IMR-90 (cell line): Measurements from ENCODE around the gene RADIL.

Source experiments
- POLR2A ChIP-seq: IDR thresholded peaks from 2 replicates; pipeline ENCODE4 v1.6.1; 2012; ENCODE audit warnings: mild to moderate bottlenecking, low read depth, low read length
- RFX5 ChIP-seq: IDR thresholded peaks from 2 replicates; pipeline ENCODE4 v1.8.0; 2012; ENCODE audit warnings: low read depth, mild to moderate bottlenecking, low read length, moderate library complexity
- TF ChIP-seq, protein P1 (sequence below): fragments of 150-350 bp; IDR thresholded peaks from 2 replicates; pipeline ENCODE4 v1.6.1; 2017; ENCODE audit warnings: mild to moderate bottlenecking, antibody characterized with exemption, low read length, low read depth

DNA sequence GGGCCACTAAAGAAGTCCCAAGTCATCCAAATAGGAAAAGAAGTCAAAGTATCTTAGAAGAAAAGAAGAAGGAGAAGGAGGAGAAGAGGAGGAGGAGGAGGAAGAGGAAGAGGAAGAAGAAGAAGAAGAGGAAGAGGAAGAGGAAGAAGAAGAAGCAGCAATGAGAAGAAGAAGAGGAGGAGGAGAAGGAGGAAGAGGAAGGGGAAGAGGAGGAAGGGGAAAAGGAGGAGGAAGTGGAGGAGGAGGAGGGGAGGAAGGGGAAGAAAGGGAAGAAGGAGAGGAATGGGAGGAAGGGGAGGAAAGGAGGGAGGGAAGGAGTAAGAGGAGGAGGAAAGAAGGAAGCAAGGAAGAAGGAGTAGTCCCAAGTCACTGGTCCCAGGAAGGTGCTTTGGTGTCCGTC lies 21.7 kb upstream of the RADIL start:
- TF ChIP-seq RFX5 (no peak), POLR2A (no peak)
- TF ChIP-seq, protein P1, sequence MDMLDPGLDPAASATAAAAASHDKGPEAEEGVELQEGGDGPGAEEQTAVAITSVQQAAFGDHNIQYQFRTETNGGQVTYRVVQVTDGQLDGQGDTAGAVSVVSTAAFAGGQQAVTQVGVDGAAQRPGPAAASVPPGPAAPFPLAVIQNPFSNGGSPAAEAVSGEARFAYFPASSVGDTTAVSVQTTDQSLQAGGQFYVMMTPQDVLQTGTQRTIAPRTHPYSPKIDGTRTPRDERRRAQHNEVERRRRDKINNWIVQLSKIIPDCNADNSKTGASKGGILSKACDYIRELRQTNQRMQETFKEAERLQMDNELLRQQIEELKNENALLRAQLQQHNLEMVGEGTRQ, result no peak
